ENCODE measurements around the gene TTC38.
"Not testable (repeated sequence)": the region's sequence is repeated elsewhere in the genome, so short reads cannot be mapped to it uniquely, and the experiment has no call there.

Gene TTC38

GRCh38 chr22:46247443-46247975, 20.3 kb upstream of the TTC38 start:
- DNase-seq = no peak

DNA sequence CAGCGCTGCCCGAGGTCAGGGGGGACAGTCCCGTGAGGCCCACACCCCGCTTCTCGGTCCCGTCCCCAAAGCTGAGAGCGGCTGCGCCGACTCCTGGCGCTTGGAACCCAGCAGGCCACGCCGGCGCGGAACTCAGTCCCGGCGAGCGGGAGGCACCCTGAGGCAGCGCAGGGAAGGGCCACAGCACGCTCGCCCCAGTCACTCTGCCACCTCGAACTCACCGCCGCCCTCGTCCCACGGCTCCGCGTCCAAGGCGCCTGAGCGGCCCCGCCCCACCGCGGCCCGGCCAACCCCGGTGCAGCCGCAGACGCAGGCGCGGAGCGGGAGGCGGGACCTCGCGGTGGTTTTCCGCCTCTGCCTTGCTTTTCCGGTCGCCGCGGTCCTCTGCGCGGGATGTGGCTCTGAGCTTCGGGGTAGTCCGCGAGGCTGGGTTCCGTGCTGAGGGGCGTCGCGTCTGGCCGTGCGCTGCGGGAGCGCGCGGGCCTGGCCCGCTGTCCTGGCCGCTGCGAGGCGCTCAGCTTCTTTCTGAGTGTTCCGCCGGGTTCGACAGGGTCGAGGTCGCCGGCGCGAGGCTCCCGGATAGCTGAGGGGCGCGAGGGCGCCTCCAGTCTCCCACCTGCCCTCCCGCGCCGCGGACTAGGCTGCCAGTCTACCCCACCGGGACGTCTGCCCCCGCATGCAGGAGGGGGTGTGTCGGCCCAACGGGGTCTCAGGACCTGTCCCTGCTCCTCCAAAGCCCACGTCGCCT, 17.6 kb upstream of the TTC38 start, which contains the start of gene CDPF1:
TSS of gene CDPF1 (minus strand) at position 259 of the 748 bp plus-strand sequence. CDS start 2,009 bp downstream, outside the sequence.
- peak; percentile 86 for DNase-seq

DNA sequence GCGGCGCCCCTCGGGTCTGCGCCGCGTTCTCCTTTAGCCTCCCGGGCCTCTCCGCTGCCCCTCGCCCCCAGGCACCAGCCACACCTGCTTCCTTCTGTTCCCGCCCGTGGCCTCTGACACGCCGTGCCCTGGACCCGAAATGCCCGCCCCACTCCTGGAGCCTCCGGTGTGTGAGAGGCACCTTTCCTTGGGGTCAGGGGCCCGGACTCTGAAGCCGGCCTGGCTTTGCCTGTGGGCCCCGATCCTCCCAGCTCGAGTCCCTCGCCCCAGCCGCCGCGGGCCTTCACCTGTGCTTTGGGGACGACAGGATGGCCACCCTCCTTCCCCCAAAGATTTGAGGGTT, 17.1 kb upstream of the TTC38 start:
- DNase-seq = no peak

DNA sequence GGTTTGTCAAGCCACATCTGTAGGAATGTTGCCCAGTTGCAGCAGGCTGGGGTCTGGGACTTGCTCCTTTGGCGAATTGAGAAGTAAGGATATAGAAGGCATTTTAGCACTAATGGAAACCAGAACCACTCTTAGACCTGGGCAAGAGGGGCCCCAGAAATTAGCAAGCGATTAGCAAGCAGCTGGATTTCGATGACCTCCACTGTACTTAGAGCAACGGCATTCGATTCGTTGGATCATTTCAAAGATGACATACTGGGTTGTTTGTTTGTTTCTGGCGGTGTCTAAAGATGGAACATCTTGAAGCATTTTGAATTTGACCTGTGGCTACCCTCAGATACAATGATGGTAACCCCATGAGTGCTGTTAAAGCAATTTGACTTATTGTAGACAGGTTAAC, 16.5 kb upstream of the TTC38 start:
- no peak for DNase-seq

- DNase-seq = no peak
Observed at GRCh38 chr22:46251816-46252380, 15.9 kb upstream of the TTC38 start.

- no peak for DNase-seq
Observed at GRCh38 chr22:46256358-46256958, 11.3 kb upstream of the TTC38 start.

GRCh38 chr22:46259374-46259773, 8.4 kb upstream of the TTC38 start:
- DNase-seq = no peak

GRCh38 chr22:46260038-46260437, 7.8 kb upstream of the TTC38 start:
- no peak for DNase-seq

- DNase-seq = no peak
Observed at GRCh38 chr22:46262449-46263215, 5.2 kb upstream of the TTC38 start.

- no peak for DNase-seq
Observed at GRCh38 chr22:46263216-46263590, 4.6 kb upstream of the TTC38 start, which contains the start of gene PKDREJ. Gene PKDREJ, minus strand, starts transcription at chr22:46263343. Its CDS starts 21 bp downstream, at chr22:46263322.

DNA sequence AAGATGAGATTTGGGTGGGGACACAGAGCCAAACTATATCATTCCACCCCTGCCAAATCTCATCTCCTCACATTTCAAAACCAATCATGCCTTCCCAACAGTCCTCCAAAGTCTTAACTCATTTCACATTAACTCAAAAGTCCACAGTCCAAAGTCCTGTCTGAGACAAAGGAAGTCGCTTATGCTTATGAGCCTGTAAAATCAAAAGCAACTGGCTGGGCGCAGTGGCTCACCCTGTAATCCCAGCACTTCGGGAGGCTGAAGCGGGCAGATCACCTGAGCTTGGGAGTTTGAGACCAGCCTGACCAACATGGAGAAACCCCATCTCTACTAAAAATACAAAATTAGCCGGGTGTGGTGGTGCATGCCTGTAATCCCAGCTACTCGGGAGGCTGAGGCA, 3.3 kb upstream of the TTC38 start:
- DNase-seq = not testable (repeated sequence)

- not testable (repeated sequence) for DNase-seq
Observed at GRCh38 chr22:46265627-46266026, 2.2 kb upstream of the TTC38 start.

- no peak for DNase-seq
Observed at GRCh38 chr22:46269564-46269963, 1.8 kb downstream of the TTC38 start.

GRCh38 chr22:46272196-46272595, 4.4 kb downstream of the TTC38 start:
- DNase-seq = no peak

- no peak for DNase-seq
Observed at GRCh38 chr22:46272762-46273431, 5.1 kb downstream of the TTC38 start.

GRCh38 chr22:46273432-46274148, 5.8 kb downstream of the TTC38 start:
- no peak for DNase-seq

GRCh38 chr22:46274381-46274780, 6.6 kb downstream of the TTC38 start:
- DNase-seq = no peak

GRCh38 chr22:46275455-46276122, 7.8 kb downstream of the TTC38 start:
- no peak for DNase-seq

- DNase-seq = no peak
Observed at GRCh38 chr22:46276563-46276962, 8.8 kb downstream of the TTC38 start.

- no peak for DNase-seq
Observed at GRCh38 chr22:46278656-46279645, 11.1 kb downstream of the TTC38 start.
